Prostate gland (tissue), 2 donors: ENCODE data around the gene NR2C2.

ENCODE experiments used
- CTCF ChIP-seq, 4 experiments: fragments of 200-600 bp in 2 of 4; fragments of 450-650 bp in 2 of 4; sonication (generic) in 2 of 4; IDR thresholded peaks; 1 replicate in 3 of 4; 2 replicates in 1 of 4; pipeline ENCODE4 v1.5.1; 2016 to 2019; ENCODE audit warnings: antibody characterized with exemption in 4 of 4, mild to moderate bottlenecking in 2 of 4, moderate library complexity in 2 of 4
- POLR2A ChIP-seq: fragments of 450-650 bp; IDR thresholded peaks from one replicate; pipeline ENCODE4 v1.6.1; 2016; ENCODE audit warnings: antibody characterized with exemption, mild to moderate bottlenecking
- POLR2AphosphoS5 ChIP-seq: sonication (generic); formaldehyde crosslinking; IDR thresholded peaks from one replicate; pipeline ENCODE4 v1.6.1; 2017; ENCODE audit warnings: antibody characterized with exemption

DNA sequence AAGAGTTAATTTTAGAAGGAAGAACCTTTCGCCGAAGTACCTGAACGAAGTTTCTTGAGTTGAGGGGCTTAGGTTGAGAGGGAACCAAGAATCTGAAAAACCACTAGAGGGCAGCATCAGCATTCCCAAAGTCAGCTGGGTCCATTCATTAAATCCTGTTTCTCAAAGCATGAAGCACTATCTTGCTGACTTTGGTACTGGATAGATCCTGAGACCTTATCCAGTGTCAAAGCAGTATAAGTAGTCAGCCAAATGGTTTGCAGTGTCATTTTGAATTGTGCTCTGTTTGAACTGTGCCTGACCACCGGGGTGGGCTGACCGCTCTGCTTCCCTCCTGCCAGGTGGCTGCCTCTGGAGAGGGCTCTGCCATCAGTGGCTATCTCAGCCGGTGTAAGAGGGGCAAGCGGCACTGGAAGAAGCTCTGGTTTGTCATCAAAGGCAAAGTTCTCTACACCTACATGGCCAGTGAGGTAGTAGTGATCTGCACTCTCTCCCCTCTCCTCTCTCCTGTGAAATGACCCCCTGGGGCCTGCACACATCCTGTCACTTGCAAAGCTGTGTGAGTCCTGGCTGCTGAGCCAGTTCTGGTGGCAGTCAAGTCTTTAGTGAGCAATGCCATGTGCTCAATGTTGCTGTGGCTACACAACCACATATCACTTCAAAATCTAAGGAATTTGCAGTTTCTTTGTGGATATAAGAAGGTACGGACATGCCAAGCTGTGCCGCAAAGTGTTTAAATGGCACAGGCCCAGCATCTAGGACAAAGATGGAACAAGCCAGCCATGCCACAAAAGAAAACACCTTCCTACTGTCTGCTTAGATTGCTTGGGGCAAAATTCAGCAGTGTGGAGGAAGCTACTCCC lies 21.4 kb upstream of the NR2C2 start:
- TF ChIP-seq CTCF (IDR thresholded peaks at IDR 0.05) (peak; percentile 43 to 71 (median 52)), POLR2A (no peak), POLR2AphosphoS5 (peak; percentile 39)
